ENCODE data around the gene HTR7.

The HTR7 gene

GRCh38 chr10:90780488-90780887 is 77.4 kb downstream of the HTR7 start:
- H3K9ac ChIP-seq (ENCODE audit: low read depth, low read length): no peak overlapping the region
- no peaks in the 10 kb centered on the region for H3K36me3 ChIP-seq (ENCODE audit: control insufficient read depth, insufficient read depth, low read length)
- no peaks in the 10 kb centered on the region for H3K9me3 ChIP-seq (ENCODE audit: control insufficient read depth, insufficient read depth, low read length)
- no peaks in the 10 kb centered on the region for H3K27me3 ChIP-seq (ENCODE audit: control insufficient read depth, insufficient read depth, low read length)
- no peak overlapping the region for H3K27ac ChIP-seq (ENCODE audit: low read depth, low read length)
- H3K4me1 ChIP-seq (ENCODE audit: control insufficient read depth, insufficient read depth, low read length): 0 out of 2 replicates have a peak, but pooled peaks cover 2% of the 10 kb centered on the region
- no peak overlapping the region for H3K4me3 ChIP-seq (ENCODE audit: low read depth, low read length)

- Histone ChIP-seq H3K4me1 (ENCODE audit: control insufficient read depth, insufficient read depth, low read length) (peaks cover 3% of the 10 kb centered on the region; the same call in 1 of the 2 replicates), H3K4me3 (ENCODE audit: low read depth, low read length) (no peak overlapping the region)
Measured at GRCh38 chr10:90779548-90779947, 78.3 kb downstream of the HTR7 start.

DNA sequence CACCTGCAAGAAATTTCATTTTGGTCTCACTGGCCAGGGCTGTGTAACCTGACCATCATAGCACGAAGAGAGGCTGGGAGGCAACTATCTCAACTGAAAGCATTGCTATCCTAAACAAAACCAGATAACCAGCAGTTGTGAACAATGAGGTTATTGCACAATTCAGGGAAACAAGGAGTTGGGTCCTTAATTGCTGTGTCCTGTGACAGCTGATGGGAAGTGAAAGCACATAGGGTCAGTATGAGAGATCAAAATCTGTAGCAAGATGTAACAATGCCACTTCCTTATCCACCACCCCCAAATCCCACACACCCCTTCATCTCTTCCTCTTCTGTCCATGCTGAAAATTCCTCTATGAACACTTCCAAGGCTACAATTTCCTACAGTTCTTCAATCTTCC is 80.2 kb downstream of the HTR7 start:
- Histone ChIP-seq H3K4me3 (ENCODE audit: low read depth, low read length) (no peak overlapping the region), H3K9ac (ENCODE audit: low read depth, low read length) (no peak overlapping the region)

More at GRCh38 chr10:90779548-90779947, 78.3 kb downstream of the HTR7 start:
- Histone ChIP-seq H3K27ac (ENCODE audit: low read depth, low read length) (no peak overlapping the region), H3K36me3 (ENCODE audit: control insufficient read depth, insufficient read depth, low read length) (no peaks in the 10 kb centered on the region), H3K9ac (ENCODE audit: low read depth, low read length) (no peak overlapping the region), H3K9me3 (ENCODE audit: control insufficient read depth, insufficient read depth, low read length) (no peaks in the 10 kb centered on the region), H3K27me3 (ENCODE audit: control insufficient read depth, insufficient read depth, low read length) (no peaks in the 10 kb centered on the region)

GRCh38 chr10:90775351-90776028 is 82.3 kb downstream of the HTR7 start:
- no peak overlapping the region for H3K27ac ChIP-seq (ENCODE audit: low read depth, low read length)
- no peak overlapping the region for H3K4me3 ChIP-seq (ENCODE audit: low read depth, low read length)
- no peak overlapping the region for H3K9ac ChIP-seq (ENCODE audit: low read depth, low read length)
- no peaks in the 10 kb centered on the region for H3K9me3 ChIP-seq (ENCODE audit: control insufficient read depth, insufficient read depth, low read length)
- no peaks in the 10 kb centered on the region for H3K27me3 ChIP-seq (ENCODE audit: control insufficient read depth, insufficient read depth, low read length)
- H3K4me1 ChIP-seq (ENCODE audit: control insufficient read depth, insufficient read depth, low read length): peaks cover 3% of the 10 kb centered on the region; the same call in 1 of the 2 replicates
- no peaks in the 10 kb centered on the region for H3K36me3 ChIP-seq (ENCODE audit: control insufficient read depth, insufficient read depth, low read length)

More for the DNA sequence above, 80.2 kb downstream of the HTR7 start:
- Histone ChIP-seq H3K27me3 (ENCODE audit: control insufficient read depth, insufficient read depth, low read length) (no peaks in the 10 kb centered on the region), H3K9me3 (ENCODE audit: control insufficient read depth, insufficient read depth, low read length) (no peaks in the 10 kb centered on the region), H3K27ac (ENCODE audit: low read depth, low read length) (no peak overlapping the region), H3K36me3 (ENCODE audit: control insufficient read depth, insufficient read depth, low read length) (no peaks in the 10 kb centered on the region), H3K4me1 (ENCODE audit: control insufficient read depth, insufficient read depth, low read length) (peaks cover 3% of the 10 kb centered on the region; the same call in 1 of the 2 replicates)

DNA sequence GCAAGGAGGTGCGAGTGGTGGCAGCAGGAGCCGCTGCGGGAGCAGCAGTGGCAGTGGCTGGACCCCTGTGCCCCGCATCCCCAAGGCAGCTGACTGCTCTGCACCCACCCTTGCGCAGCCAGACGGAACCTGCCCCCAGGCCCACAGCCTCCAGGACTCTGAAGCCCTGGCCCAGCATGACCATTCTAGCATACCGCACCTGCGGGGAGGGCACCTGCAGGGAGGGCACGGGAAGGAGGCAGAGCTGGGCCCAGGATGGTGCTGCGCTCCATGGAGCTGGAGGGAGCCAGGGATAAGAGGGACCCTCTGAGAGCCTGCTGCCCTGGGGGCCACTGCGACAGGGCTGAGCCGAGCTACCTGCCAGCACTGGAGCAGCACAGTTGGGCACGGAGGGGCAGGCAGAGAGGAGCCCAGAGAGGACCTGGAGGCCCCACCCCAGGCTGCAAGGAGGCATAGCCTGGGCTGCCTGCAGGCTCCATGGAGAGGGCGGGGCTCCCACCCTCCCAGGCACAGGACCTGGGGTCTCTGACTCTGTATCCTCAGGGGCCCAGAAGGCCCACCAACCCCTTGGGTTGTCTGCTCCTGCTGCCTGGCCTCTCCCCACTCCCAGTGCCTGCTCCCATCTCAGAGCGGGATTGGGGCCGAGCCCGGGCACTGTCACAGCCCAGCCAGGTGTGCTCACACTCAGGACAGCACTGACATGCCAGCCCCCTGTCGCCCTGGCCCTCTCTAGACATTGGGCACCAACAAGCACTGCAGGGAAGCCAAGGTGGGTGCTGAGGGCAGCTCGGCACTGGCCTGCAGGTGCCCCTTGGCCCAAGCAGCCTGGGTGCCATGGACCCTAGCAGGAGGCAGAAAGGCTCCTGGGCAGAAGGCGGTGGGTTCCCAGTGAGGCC is 87.6 kb downstream of the HTR7 start:
- no peaks in the 10 kb centered on the region for H3K27me3 ChIP-seq (ENCODE audit: control insufficient read depth, insufficient read depth, low read length)
- no peaks in the 10 kb centered on the region for H3K36me3 ChIP-seq (ENCODE audit: control insufficient read depth, insufficient read depth, low read length)
- H3K27ac ChIP-seq (ENCODE audit: low read depth, low read length): no peak overlapping the region
- no peak overlapping the region for H3K9ac ChIP-seq (ENCODE audit: low read depth, low read length)
- H3K9me3 ChIP-seq (ENCODE audit: control insufficient read depth, insufficient read depth, low read length): no peaks in the 10 kb centered on the region
- H3K4me1 ChIP-seq (ENCODE audit: control insufficient read depth, insufficient read depth, low read length): peaks cover 1% of the 10 kb centered on the region; the same call in 1 of the 2 replicates
- no peak overlapping the region for H3K4me3 ChIP-seq (ENCODE audit: low read depth, low read length)

- Histone ChIP-seq H3K27ac (ENCODE audit: low read depth, low read length) (no peak overlapping the region), H3K9me3 (ENCODE audit: control insufficient read depth, insufficient read depth, low read length) (no peaks in the 10 kb centered on the region), H3K9ac (ENCODE audit: low read depth, low read length) (no peak overlapping the region), H3K4me1 (ENCODE audit: control insufficient read depth, insufficient read depth, low read length) (no peaks in the 10 kb centered on the region), H3K36me3 (ENCODE audit: control insufficient read depth, insufficient read depth, low read length) (no peaks in the 10 kb centered on the region), H3K27me3 (ENCODE audit: control insufficient read depth, insufficient read depth, low read length) (no peaks in the 10 kb centered on the region), H3K4me3 (ENCODE audit: low read depth, low read length) (no peak overlapping the region)
Measured at GRCh38 chr10:90751107-90751997, 106.5 kb downstream of the HTR7 start.

- no peak overlapping the region for H3K4me3 ChIP-seq (ENCODE audit: low read depth, low read length)
- no peaks in the 10 kb centered on the region for H3K27me3 ChIP-seq (ENCODE audit: control insufficient read depth, insufficient read depth, low read length)
- H3K9ac ChIP-seq (ENCODE audit: low read depth, low read length): no peak overlapping the region
- no peaks in the 10 kb centered on the region for H3K36me3 ChIP-seq (ENCODE audit: control insufficient read depth, insufficient read depth, low read length)
- H3K4me1 ChIP-seq (ENCODE audit: control insufficient read depth, insufficient read depth, low read length): no peaks in the 10 kb centered on the region; the same call in 1 of the 2 replicates
- H3K27ac ChIP-seq (ENCODE audit: low read depth, low read length): no peak overlapping the region
- no peaks in the 10 kb centered on the region for H3K9me3 ChIP-seq (ENCODE audit: control insufficient read depth, insufficient read depth, low read length)
Measured at GRCh38 chr10:90746829-90747228, 111.0 kb downstream of the HTR7 start.

GRCh38 chr10:90745565-90745964 is 112.3 kb downstream of the HTR7 start:
- Histone ChIP-seq H3K27ac (ENCODE audit: low read depth, low read length) (no peak overlapping the region), H3K9me3 (ENCODE audit: control insufficient read depth, insufficient read depth, low read length) (no peaks in the 10 kb centered on the region), H3K9ac (ENCODE audit: low read depth, low read length) (no peak overlapping the region), H3K27me3 (ENCODE audit: control insufficient read depth, insufficient read depth, low read length) (no peaks in the 10 kb centered on the region), H3K4me3 (ENCODE audit: low read depth, low read length) (no peak overlapping the region), H3K36me3 (ENCODE audit: control insufficient read depth, insufficient read depth, low read length) (no peaks in the 10 kb centered on the region), H3K4me1 (ENCODE audit: control insufficient read depth, insufficient read depth, low read length) (no peaks in the 10 kb centered on the region; the same call in 1 of the 2 replicates)

DNA sequence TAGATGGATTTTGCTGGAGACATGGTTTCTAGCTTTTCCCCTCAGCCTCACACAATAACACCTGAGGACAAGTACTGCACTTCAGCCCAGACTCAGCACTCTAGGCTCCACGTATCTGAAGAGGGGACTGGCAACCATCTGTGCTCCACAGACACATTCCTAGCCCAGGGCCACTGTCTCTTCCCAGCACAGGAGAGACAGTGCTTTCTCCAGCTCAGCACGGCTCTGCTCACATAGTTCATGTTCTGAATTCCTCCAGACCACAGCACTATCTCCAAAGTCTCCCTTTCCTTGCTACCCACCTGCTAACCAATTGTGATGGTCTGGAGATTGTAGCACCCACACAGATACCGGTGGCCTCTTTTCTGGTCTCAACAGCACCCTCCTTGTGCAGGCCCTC is 114.5 kb downstream of the HTR7 start:
- Histone ChIP-seq H3K27me3 (ENCODE audit: control insufficient read depth, insufficient read depth, low read length) (no peaks in the 10 kb centered on the region), H3K4me1 (ENCODE audit: control insufficient read depth, insufficient read depth, low read length) (no peaks in the 10 kb centered on the region; the same call in 1 of the 2 replicates), H3K9me3 (ENCODE audit: control insufficient read depth, insufficient read depth, low read length) (no peaks in the 10 kb centered on the region), H3K27ac (ENCODE audit: low read depth, low read length) (no peak overlapping the region), H3K36me3 (ENCODE audit: control insufficient read depth, insufficient read depth, low read length) (no peaks in the 10 kb centered on the region), H3K4me3 (ENCODE audit: low read depth, low read length) (no peak overlapping the region), H3K9ac (ENCODE audit: low read depth, low read length) (no peak overlapping the region)

GRCh38 chr10:90741926-90742565 is 115.8 kb downstream of the HTR7 start:
- Histone ChIP-seq H3K27me3 (ENCODE audit: control insufficient read depth, insufficient read depth, low read length) (no peaks in the 10 kb centered on the region), H3K4me1 (ENCODE audit: control insufficient read depth, insufficient read depth, low read length) (no peaks in the 10 kb centered on the region; the same call in 1 of the 2 replicates), H3K9me3 (ENCODE audit: control insufficient read depth, insufficient read depth, low read length) (no peaks in the 10 kb centered on the region), H3K4me3 (ENCODE audit: low read depth, low read length) (no peak overlapping the region), H3K27ac (ENCODE audit: low read depth, low read length) (no peak overlapping the region), H3K36me3 (ENCODE audit: control insufficient read depth, insufficient read depth, low read length) (no peaks in the 10 kb centered on the region), H3K9ac (ENCODE audit: low read depth, low read length) (no peak overlapping the region)

Measured in HUES48 (cell line).